Hematopoietic multipotent progenitor cell treated with erythropoietin and hydrocortisone succinate and interleukin-3 and kit ligand, for 15 days (in vitro differentiated cells): ENCODE results near the gene SNAPC2.
"Not testable (repeated sequence)": the region's sequence is repeated elsewhere in the genome, so short reads cannot be mapped to it uniquely, and the experiment has no call there.

Experiments
- DNase-seq: peaks from one replicate; pipeline ENCODE4 v3.0.0-alpha.2; 2015; ENCODE audit warnings: low spot score

SNAPC2 gene

GRCh38 chr19:7933828-7934725 is 13.9 kb downstream of the SNAPC2 start:
- no peak for DNase-seq

GRCh38 chr19:7934766-7935165 is 14.6 kb downstream of the SNAPC2 start:
- DNase-seq = no peak

- no peak for DNase-seq
These were observed 20.7 kb downstream of the SNAPC2 start for GRCh38 chr19:7940841-7941240.

GRCh38 chr19:7941895-7942596 is 21.9 kb downstream of the SNAPC2 start:
- no peak for DNase-seq

GRCh38 chr19:7942981-7943443 is 22.9 kb downstream of the SNAPC2 start:
- DNase-seq = peak; percentile 25

- peak; percentile 100 for DNase-seq
These were observed 23.5 kb downstream of the SNAPC2 start, which contains the start of gene TIMM44 for GRCh38 chr19:7943444-7944176. TIMM44 (minus strand) TSS chr19:7943666; CDS start chr19:7943651, 15 bp downstream.

- peak; percentile 90 for DNase-seq
These were observed 24.1 kb downstream of the SNAPC2 start for GRCh38 chr19:7944177-7944761.

- no peak for DNase-seq
These were observed 27.8 kb downstream of the SNAPC2 start for GRCh38 chr19:7947939-7948338.

GRCh38 chr19:7953060-7953459 is 32.9 kb downstream of the SNAPC2 start:
- DNase-seq = no peak

- no peak for DNase-seq
These were observed 33.4 kb downstream of the SNAPC2 start for GRCh38 chr19:7953576-7953975.

- DNase-seq = no peak
These were observed 35.6 kb downstream of the SNAPC2 start for GRCh38 chr19:7955696-7956095.

GRCh38 chr19:7959211-7959610 is 39.1 kb downstream of the SNAPC2 start:
- DNase-seq = no peak

- not testable (repeated sequence) for DNase-seq
These were observed 40.9 kb downstream of the SNAPC2 start for GRCh38 chr19:7961082-7961481.

GRCh38 chr19:7961920-7962626 is 41.9 kb downstream of the SNAPC2 start:
- DNase-seq = no peak

GRCh38 chr19:7962644-7963268 is 42.6 kb downstream of the SNAPC2 start:
- DNase-seq = no peak

GRCh38 chr19:7963566-7963965 is 43.4 kb downstream of the SNAPC2 start:
- DNase-seq = no peak

- no peak for DNase-seq
These were observed 45.2 kb downstream of the SNAPC2 start for GRCh38 chr19:7965259-7965841.

- no peak for DNase-seq
These were observed 46.0 kb downstream of the SNAPC2 start for GRCh38 chr19:7965921-7966665.

GRCh38 chr19:7968008-7968795 is 48.1 kb downstream of the SNAPC2 start:
- DNase-seq = no peak
